HCT116 (cell line): ENCODE data around the gene PDP2. TPM values are rescaled to one million over a fixed set of nuclear protein-coding genes. Genes with fewer than 3 reads are reported as not detected.

Experiments used
- ATAC-seq: fragments of 200-7000 bp; cut with Tn5 transposase; 2 replicates; pipeline ENCODE4 v1.9.1; 2020; ENCODE audit warnings: mild to moderate bottlenecking, moderate library complexity
- BruUV-seq: library from RNA; stranded (reverse); fragments of 400-500 nt; replicated peaks from 2 replicates; lab custom pipeline; 2021; lab: Mats Ljungman, UMichigan
- CTCF ChIA-PET: fragments of 300-600 bp; sonication (Branson Sonifier 250); formaldehyde crosslinking; loops from one replicate; lab custom pipeline; 2021; ENCODE audit warnings: antibody characterized with exemption; lab: Charles Lee
- POLR2A ChIA-PET: fragments of 300-600, 350-600 bp; sonication (Branson Sonifier 250); formaldehyde crosslinking; loops from one replicate; lab custom pipeline; 2021; ENCODE audit warnings: antibody characterized with exemption; lab: Charles Lee
- RAD21 ChIA-PET, 2 experiments: fragments of 300-600 bp; sonication (Branson Sonifier 250); formaldehyde crosslinking; loops; one replicate each; lab custom pipeline; 2023; ENCODE audit warnings: low total read pairs in 2 of 2; ENCODE audit not compliant: uncharacterized antibody in 2 of 2, unreplicated experiment in 2 of 2, low non-redundant PET in 1 of 2; lab: Charles Lee
- DNase-seq: peaks from one replicate; pipeline ENCODE4 v3.0.0-alpha.2; 2010; ENCODE audit warnings: low read depth, low spot score
- H2AFZ ChIP-seq: fragments of 200-600 bp; shearing (Covaris generic), sonication (generic); 2 replicates; pipeline ENCODE4 v1.6.1; 2017; ENCODE audit warnings: low read depth, mixed run types, mixed read lengths, antibody characterized with exemption, low read length; ENCODE audit not compliant: poor library complexity, severe bottlenecking
- H3K27ac ChIP-seq: 2 replicates; pipeline ENCODE4 v1.5.1; 2012; ENCODE audit warnings: low read depth, low read length
- H3K27me3 ChIP-seq: fragments of 200-600 bp; sonication (generic); 2 replicates; pipeline ENCODE4 v1.6.1; 2016; ENCODE audit warnings: mixed run types, low read length, mixed read lengths; ENCODE audit not compliant: insufficient read depth
- H3K36me3 ChIP-seq, 2 experiments: fragments of 200-500 bp in 1 of 2; fragments of 200-600 bp in 1 of 2; sonication (Bioruptor generic) in 1 of 2; sonication (generic) in 1 of 2; 2 replicates each; pipeline versions ENCODE4 v1.5.1 to v1.6.1; 2014 to 2016; ENCODE audit warnings: low read length in 2 of 2, inconsistent platforms in 1 of 2, mixed read lengths in 1 of 2, mixed run types in 1 of 2; ENCODE audit not compliant: insufficient read depth in 2 of 2, control insufficient read depth in 1 of 2
- H3K4me1 ChIP-seq, 2 experiments: fragments of 200-600 bp in 1 of 2; sonication (generic) in 1 of 2; 2 replicates each; pipeline versions ENCODE4 v1.5.1 to v1.6.1; 2012 to 2017; ENCODE audit warnings: low read length in 2 of 2, inconsistent platforms in 1 of 2, mild to moderate bottlenecking in 1 of 2, mixed read lengths in 1 of 2, mixed run types in 1 of 2, moderate library complexity in 1 of 2; ENCODE audit not compliant: insufficient read depth in 2 of 2, control insufficient read depth in 1 of 2
- H3K4me2 ChIP-seq: fragments of 200-600 bp; sonication (generic); 2 replicates; pipeline ENCODE4 v1.6.1; 2017; ENCODE audit warnings: mixed run types, low read length, mixed read lengths
- H3K4me3 ChIP-seq, 2 experiments: fragments of 200-600 bp in 1 of 2; sonication (generic) in 1 of 2; replicated peaks in 1 of 2; 2 replicates each; pipeline ENCODE4 v1.5.1; 2011 to 2016; ENCODE audit warnings: low read length in 2 of 2, control low read depth in 1 of 2, low read depth in 1 of 2, mild to moderate bottlenecking in 1 of 2, mixed read lengths in 1 of 2, mixed run types in 1 of 2
- H3K79me2 ChIP-seq: fragments of 200-600 bp; sonication (generic); 2 replicates; pipeline ENCODE4 v1.6.1; 2017; ENCODE audit warnings: mild to moderate bottlenecking, mixed run types, low read length, moderate library complexity, mixed read lengths; ENCODE audit not compliant: insufficient read depth
- H3K9ac ChIP-seq: fragments of 200-600 bp; sonication (generic); 2 replicates; pipeline ENCODE4 v1.6.1; 2016; ENCODE audit warnings: low read length, mixed read lengths
- H3K9me2 ChIP-seq: fragments of 200-600 bp; sonication (generic), shearing (Covaris generic); 2 replicates; pipeline ENCODE4 v1.6.1; 2017; ENCODE audit warnings: mixed run types, mild to moderate bottlenecking, moderate library complexity; ENCODE audit not compliant: insufficient read depth
- H3K9me3 ChIP-seq, 2 experiments: fragments of 200-500 bp in 1 of 2; fragments of 200-600 bp in 1 of 2; sonication (Bioruptor generic) in 1 of 2; sonication (generic) in 1 of 2; 2 replicates each; pipeline ENCODE4 v1.6.1; 2014 to 2017; ENCODE audit warnings: low read length in 2 of 2, mixed read lengths in 2 of 2, inconsistent platforms in 1 of 2, low read depth in 1 of 2, mild to moderate bottlenecking in 1 of 2, mixed run types in 1 of 2, moderate library complexity in 1 of 2; ENCODE audit not compliant: control insufficient read depth in 1 of 2, insufficient read depth in 1 of 2
- H4K20me1 ChIP-seq: fragments of 200-600 bp; sonication (generic), shearing (Covaris generic); 2 replicates; pipeline ENCODE4 v1.6.1; 2017; ENCODE audit warnings: mixed run types, mild to moderate bottlenecking, moderate library complexity; ENCODE audit not compliant: insufficient read depth
- CBX3 ChIP-seq: IDR thresholded peaks from 2 replicates; pipeline ENCODE4 v1.6.1; 2012; ENCODE audit warnings: low read depth
- CEBPB ChIP-seq: IDR thresholded peaks from 2 replicates; pipeline ENCODE4 v1.6.1; 2012; ENCODE audit warnings: low read depth
- ELF1 ChIP-seq: IDR thresholded peaks from 2 replicates; pipeline ENCODE4 v1.6.1; 2012; ENCODE audit warnings: low read depth, borderline replicate concordance
- EZH2 ChIP-seq: fragments of 200-600 bp; sonication (generic); IDR thresholded peaks from 2 replicates; pipeline ENCODE4 v1.6.1; 2017; ENCODE audit warnings: antibody characterized with exemption, mixed run types
- EZH2phosphoT487 ChIP-seq: fragments of 200-600 bp; IDR thresholded peaks from 2 replicates; pipeline ENCODE4 v1.6.1; 2018; ENCODE audit warnings: antibody characterized with exemption, borderline replicate concordance
- FOSL1 ChIP-seq: IDR thresholded peaks from 2 replicates; pipeline ENCODE4 v1.6.1; 2012; ENCODE audit warnings: low read depth
- SP1 ChIP-seq: IDR thresholded peaks from 2 replicates; pipeline ENCODE4 v1.6.1; 2012; ENCODE audit warnings: low read depth
- YY1 ChIP-seq: IDR thresholded peaks from 2 replicates; pipeline ENCODE4 v1.6.1; 2011; ENCODE audit warnings: low read length, low read depth, moderate library complexity, mild to moderate bottlenecking; ENCODE audit not compliant: insufficient replicate concordance; ENCODE audit errors: extremely low read depth
- ZFX ChIP-seq: fragments of 450-650 bp; IDR thresholded peaks from 2 replicates; pipeline ENCODE4 v1.6.1; 2017
- ZNF274 ChIP-seq: fragments of 200-500 bp; sonication (Bioruptor generic); IDR thresholded peaks from 2 replicates; pipeline ENCODE4 v1.6.1; 2014; ENCODE audit warnings: mild to moderate bottlenecking, low read depth, low read length, inconsistent platforms
- intact Hi-C: fragments of 100-400 bp; cut with micrococcal nuclease; formaldehyde crosslinking; loops from 2 replicates; pipeline ENCODE4 v1.10.0; 2022
- total RNA-seq: library from RNA; stranded (reverse); gene quantifications from one replicate; pipeline ENCODE4 v1.2.1, GENCODE V29; 2021; ENCODE audit not compliant: unreplicated experiment
- TF ChIP-seq, protein P1 (sequence below): IDR thresholded peaks from 2 replicates; pipeline ENCODE4 v1.6.1; 2012
- TF ChIP-seq, protein P2 (sequence below): IDR thresholded peaks from 2 replicates; pipeline ENCODE4 v1.6.1; 2012; ENCODE audit warnings: low read depth

The PDP2 gene
- total RNA-seq, 1 experiment from 2014 or later = 19.9 TPM

DNA sequence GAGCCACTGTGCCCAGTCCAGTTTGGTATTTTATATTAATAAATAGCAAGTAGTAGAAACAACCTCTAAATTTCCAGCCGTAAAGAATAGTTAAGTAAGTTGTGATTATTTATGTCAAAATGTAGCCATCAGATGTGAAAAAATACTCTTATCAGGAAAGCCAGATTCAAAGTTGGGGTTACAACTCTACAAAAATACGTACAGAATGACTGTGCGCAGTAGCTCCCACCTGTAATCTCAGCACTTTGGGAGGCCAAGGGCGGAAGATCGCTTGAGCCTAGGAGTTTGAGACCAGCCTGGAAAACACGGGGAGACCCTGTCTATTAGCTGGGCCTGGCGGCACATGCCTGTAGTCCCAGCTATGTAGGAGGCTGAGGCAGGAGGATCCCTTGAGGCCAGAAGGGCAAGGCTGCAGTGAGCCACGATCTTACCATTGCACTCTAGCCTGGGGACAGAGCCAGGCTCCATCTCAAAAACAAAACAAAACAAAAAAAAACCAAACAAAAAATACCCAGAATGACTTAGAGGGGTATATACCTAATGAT lies 1.7 kb downstream of the PDP2 start:
- no peak for TF ChIP-seq FOSL1
- no peak for TF ChIP-seq CEBPB
- TF ChIP-seq SP1 = no peak
- no peak for TF ChIP-seq EZH2
- TF ChIP-seq, protein P1, sequence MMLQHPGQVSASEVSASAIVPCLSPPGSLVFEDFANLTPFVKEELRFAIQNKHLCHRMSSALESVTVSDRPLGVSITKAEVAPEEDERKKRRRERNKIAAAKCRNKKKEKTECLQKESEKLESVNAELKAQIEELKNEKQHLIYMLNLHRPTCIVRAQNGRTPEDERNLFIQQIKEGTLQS = no peak
- TF ChIP-seq ELF1 = no peak
- no peak for TF ChIP-seq CBX3
- no peak for TF ChIP-seq ZFX
- no peak for TF ChIP-seq YY1
- TF ChIP-seq ZNF274 = no peak
- TF ChIP-seq, protein P2, sequence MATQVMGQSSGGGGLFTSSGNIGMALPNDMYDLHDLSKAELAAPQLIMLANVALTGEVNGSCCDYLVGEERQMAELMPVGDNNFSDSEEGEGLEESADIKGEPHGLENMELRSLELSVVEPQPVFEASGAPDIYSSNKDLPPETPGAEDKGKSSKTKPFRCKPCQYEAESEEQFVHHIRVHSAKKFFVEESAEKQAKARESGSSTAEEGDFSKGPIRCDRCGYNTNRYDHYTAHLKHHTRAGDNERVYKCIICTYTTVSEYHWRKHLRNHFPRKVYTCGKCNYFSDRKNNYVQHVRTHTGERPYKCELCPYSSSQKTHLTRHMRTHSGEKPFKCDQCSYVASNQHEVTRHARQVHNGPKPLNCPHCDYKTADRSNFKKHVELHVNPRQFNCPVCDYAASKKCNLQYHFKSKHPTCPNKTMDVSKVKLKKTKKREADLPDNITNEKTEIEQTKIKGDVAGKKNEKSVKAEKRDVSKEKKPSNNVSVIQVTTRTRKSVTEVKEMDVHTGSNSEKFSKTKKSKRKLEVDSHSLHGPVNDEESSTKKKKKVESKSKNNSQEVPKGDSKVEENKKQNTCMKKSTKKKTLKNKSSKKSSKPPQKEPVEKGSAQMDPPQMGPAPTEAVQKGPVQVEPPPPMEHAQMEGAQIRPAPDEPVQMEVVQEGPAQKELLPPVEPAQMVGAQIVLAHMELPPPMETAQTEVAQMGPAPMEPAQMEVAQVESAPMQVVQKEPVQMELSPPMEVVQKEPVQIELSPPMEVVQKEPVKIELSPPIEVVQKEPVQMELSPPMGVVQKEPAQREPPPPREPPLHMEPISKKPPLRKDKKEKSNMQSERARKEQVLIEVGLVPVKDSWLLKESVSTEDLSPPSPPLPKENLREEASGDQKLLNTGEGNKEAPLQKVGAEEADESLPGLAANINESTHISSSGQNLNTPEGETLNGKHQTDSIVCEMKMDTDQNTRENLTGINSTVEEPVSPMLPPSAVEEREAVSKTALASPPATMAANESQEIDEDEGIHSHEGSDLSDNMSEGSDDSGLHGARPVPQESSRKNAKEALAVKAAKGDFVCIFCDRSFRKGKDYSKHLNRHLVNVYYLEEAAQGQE = no peak
- TF ChIP-seq EZH2phosphoT487 = no peak
- TF ChIP-seq, all 23 proteins: peak for 0
- Histone ChIP-seq H3K9me2 (no peaks in the 10 kb centered on the region), H3K4me3 (peak overlapping the region in 1 of 2 experiments; percentile 95; a peak in 2 of 4 replicates), H3K4me2 (peak overlapping the region; percentile 98), H3K4me1 (peaks cover 10 to 15% of the 10 kb centered on the region in 2 experiments), H2AFZ (no peak overlapping the region), H3K79me2 (peaks cover 23% of the 10 kb centered on the region; the same call in 1 of the 2 replicates), H3K36me3 (peaks cover 12 to 24% of the 10 kb centered on the region in 2 experiments; a peak in 3 of 4 replicates), H4K20me1 (no peaks in the 10 kb centered on the region), H3K27me3 (no peaks in the 10 kb centered on the region), H3K27ac (no peak overlapping the region), H3K9me3 (no peaks in the 10 kb centered on the region), H3K9ac (no peak overlapping the region)
- ATAC-seq = no peak
- CTCF ChIA-PET = interaction anchor here (1.0 to 1.9 kb wide), 2 partner anchors 9 to 14 kb away, joined by 3 to 10 read pairs; no protein-coding TSS in a partner anchor
- RAD21 ChIA-PET = no interaction called here
- POLR2A ChIA-PET = interaction anchor here (0.8 kb wide), 1 partner anchor 9 kb away, joined by 3 read pairs; no protein-coding TSS in a partner anchor
- no TSS peak for BruUV-seq
- no peak for DNase-seq
- intact Hi-C loops = no loop called here
